T-helper 17 cell (primary cell): ENCODE results near the gene FRA10AC1. TPM values are rescaled to one million over a fixed set of nuclear protein-coding genes. Genes with fewer than 3 reads are reported as not detected.

Source experiments
- ATAC-seq: fragments of 150-1000 bp; cut with Tn5 transposase; 2 replicates; pipeline ENCODE4 v1.10.0; 2021; ENCODE audit warnings: mild to moderate bottlenecking, moderate library complexity
- DNase-seq, 3 donors: peaks; one replicate each; pipeline versions ENCODE4 v3.0.0 to v3.0.0-alpha.2; 2020 to 2021
- H3K9me3 ChIP-seq: one replicate; pipeline ENCODE4 v1.7.0; 2013; ENCODE audit warnings: low read length, mild to moderate bottlenecking; ENCODE audit not compliant: control insufficient read depth, poor library complexity, severe bottlenecking
- H3K27ac Mint-ChIP-seq: one replicate; pipeline ENCODE4 v1.8.0; 2022; ENCODE audit warnings: mild to moderate bottlenecking, moderate library complexity, mixed read lengths
- H3K27me3 Mint-ChIP-seq: one replicate; pipeline ENCODE4 v1.8.0; 2022; ENCODE audit warnings: mixed read lengths
- H3K36me3 Mint-ChIP-seq: one replicate; pipeline ENCODE4 v1.8.0; 2022; ENCODE audit warnings: low read depth, mixed read lengths
- H3K4me1 Mint-ChIP-seq: one replicate; pipeline ENCODE4 v1.8.0; 2022; ENCODE audit warnings: mild to moderate bottlenecking, mixed read lengths
- H3K4me3 Mint-ChIP-seq: one replicate; pipeline ENCODE4 v1.8.0; 2022; ENCODE audit warnings: mild to moderate bottlenecking, moderate library complexity, mixed read lengths
- total RNA-seq, 4 donors: library from RNA in 2 of 4; stranded (reverse) in 2 of 4; gene quantifications; one replicate each; pipeline ENCODE4 v1.2.3 and lab custom pipeline; 2022 to 2026

The FRA10AC1 gene
- total RNA-seq = 10 to 100 TPM; 13.9 to 17.5 TPM
- total RNA-seq (lab: John Stamatoyannopoulos, UW) = 16.0 to 16.7 reads per million in 2 donors

- Mint-ChIP-seq H3K27ac (no peak within 1 kb of the TSS), H3K27me3 (no peaks in the 10 kb centered on the region), H3K36me3 (no peaks in the 10 kb centered on the region), H3K4me3 (no peak within 1 kb of the TSS), H3K4me1 (peaks cover 7% of the 10 kb centered on the region)
- DNase-seq (peak; percentile 70 to 86 (median 76)), ATAC-seq (peak; percentile 91)
- H3K9me3 ChIP-seq = no peaks in the 10 kb centered on the region
Observed at GRCh38 chr10:93702210-93703001, at the start of gene FRA10AC1. Gene FRA10AC1 (minus strand): TSS chr10:93702592. CDS start chr10:93700106, 2,486 bp downstream.

DNA sequence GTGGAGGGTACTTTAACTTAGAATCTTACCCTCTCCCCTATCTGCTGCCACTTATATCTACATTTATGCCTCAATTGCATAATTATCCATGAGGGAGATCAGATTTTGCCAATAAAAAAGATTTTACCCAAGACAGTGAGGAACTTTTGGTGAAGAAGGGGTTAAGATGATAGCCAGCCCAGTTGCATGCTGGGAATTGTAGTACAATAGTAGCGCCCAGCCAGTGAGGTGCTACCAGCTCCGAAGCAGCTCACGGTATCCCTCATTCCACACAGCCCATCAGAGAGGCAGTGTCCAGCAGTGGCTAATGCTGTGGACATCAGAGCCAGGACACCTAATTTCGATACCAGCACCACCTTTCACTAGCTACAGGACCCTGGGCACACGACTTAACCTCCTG is 49.4 kb upstream of the FRA10AC1 start:
- no peaks in the 10 kb centered on the region for H3K9me3 ChIP-seq
- Mint-ChIP-seq H3K4me3 (peak overlapping the region; percentile 39), H3K27me3 (peaks cover 35% of the 10 kb centered on the region), H3K36me3 (peaks cover 3% of the 10 kb centered on the region), H3K27ac (no peak overlapping the region), H3K4me1 (no peaks in the 10 kb centered on the region)
- no peak for DNase-seq
- ATAC-seq = peak; percentile 60

DNA sequence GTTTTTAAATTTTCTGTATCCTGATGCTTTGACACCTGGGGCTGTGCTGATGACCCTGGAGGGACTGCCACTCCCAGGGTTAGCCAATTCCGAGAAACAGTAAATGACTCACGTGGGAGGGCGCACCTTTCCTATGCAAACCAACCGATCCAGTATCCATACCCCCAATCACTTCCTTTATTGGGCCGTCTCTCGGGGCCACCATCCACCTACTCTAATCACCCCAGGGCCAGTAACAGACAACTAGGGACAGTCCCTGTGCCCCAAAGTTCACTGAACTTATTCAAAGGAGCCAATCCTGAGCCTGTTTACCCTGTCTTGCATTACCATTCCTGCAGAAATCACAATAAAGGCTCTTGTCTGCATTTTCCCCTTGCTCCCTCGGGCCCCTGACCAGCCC is 48.7 kb upstream of the FRA10AC1 start:
- H3K4me3 Mint-ChIP-seq = no peak overlapping the region
- no peak for ATAC-seq

DNA sequence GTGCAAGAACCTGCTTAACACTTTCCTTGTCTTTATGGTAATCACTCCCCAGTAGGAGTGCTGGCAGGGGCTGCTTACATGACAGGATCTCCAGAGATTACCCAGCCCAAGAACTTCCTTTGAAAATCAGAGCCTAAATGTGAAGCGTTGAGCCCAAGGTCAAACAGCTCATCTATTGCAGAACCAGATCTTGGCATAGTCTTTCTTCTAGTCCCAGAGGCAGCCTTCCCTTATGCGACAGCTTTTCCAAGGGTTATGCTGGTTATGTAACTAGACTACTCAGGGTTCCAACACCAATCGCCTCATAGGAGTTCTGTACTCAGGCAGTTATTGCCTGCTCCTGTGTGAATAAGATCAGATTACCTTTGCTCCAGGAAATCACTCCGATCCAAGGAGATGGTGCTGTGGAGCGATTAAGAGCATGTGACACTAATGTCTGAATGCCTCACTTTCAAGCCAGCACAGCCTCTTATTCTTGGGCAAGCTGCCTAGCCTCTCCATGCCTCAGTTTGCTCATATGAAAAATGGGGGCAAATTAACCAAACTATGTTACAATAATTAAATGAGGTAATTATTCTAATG is 46.9 kb upstream of the FRA10AC1 start:
- no peak for DNase-seq
- ATAC-seq = no peak
- Mint-ChIP-seq H3K27me3 (peaks cover 26% of the 10 kb centered on the region), H3K27ac (no peak overlapping the region), H3K4me1 (no peaks in the 10 kb centered on the region), H3K4me3 (no peak overlapping the region), H3K36me3 (no peaks in the 10 kb centered on the region)
- H3K9me3 ChIP-seq = no peaks in the 10 kb centered on the region

More for the DNA sequence above, 48.7 kb upstream of the FRA10AC1 start:
- Mint-ChIP-seq H3K4me1 (no peaks in the 10 kb centered on the region), H3K27ac (no peak overlapping the region), H3K36me3 (peaks cover under 1% of the 10 kb centered on the region), H3K27me3 (peaks cover 28% of the 10 kb centered on the region)
- no peaks in the 10 kb centered on the region for H3K9me3 ChIP-seq
- no peak for DNase-seq

DNA sequence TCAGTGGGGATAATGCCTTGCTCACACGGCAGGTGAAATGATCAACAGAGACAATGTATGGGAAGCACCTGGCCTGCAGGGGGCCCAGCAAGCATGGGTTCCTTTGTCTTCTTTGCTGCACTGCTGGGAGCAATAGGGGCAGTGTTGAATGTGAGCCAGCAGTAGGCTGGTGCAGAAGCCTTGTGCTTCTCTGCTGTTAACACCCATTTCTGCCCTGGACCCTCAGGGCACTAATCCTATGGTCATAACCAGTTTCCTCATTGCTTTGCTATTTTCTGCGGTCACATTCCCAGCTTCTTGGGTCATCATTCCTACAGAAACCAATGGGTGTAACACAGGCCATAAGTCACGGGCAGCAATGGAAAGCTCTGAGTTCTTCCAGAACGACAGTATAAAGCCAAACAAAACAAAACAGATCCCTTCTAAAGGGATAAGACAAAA is 44.5 kb upstream of the FRA10AC1 start:
- Mint-ChIP-seq H3K36me3 (no peaks in the 10 kb centered on the region), H3K27me3 (peaks cover 25% of the 10 kb centered on the region), H3K27ac (no peak overlapping the region), H3K4me1 (no peaks in the 10 kb centered on the region), H3K4me3 (no peak overlapping the region)
- DNase-seq (no peak), ATAC-seq (peak; percentile 55)
- no peaks in the 10 kb centered on the region for H3K9me3 ChIP-seq

DNA sequence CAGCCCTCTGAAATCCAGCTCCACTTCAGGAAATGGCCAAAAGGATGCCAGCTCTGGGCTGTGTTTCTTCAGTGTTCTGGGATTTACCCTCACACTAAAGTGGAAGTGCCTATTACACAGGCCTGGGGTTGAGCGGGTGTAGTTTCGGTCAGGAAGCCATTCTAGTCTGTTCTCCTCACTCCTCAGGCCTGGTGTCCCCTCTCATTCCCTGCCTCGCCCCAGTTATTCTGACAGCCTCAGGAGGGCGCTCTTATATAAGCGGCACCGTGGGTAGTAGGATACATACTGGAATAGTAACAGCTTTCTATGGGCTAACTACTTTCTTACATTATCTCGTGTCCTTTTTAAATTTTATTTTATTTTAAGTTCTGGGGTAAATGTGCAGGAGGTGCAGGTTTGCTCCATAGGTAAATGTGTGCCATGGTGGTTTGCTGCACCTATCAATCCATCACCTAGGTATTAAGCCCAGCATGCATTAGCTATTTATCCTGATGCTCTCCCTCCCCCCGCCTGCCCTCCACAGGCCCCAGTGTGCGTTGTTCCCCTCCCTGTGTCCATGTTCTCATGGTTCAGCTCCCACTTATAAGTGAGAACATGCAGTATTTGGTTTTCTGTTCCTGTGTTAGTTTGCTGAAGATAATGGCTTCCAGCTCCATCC is 43.1 kb upstream of the FRA10AC1 start:
- Mint-ChIP-seq H3K4me1 (no peaks in the 10 kb centered on the region), H3K27me3 (peaks cover 18% of the 10 kb centered on the region), H3K27ac (no peak overlapping the region), H3K36me3 (no peaks in the 10 kb centered on the region), H3K4me3 (no peak overlapping the region)
- ATAC-seq = no peak
- no peaks in the 10 kb centered on the region for H3K9me3 ChIP-seq
- DNase-seq = no peak

GRCh38 chr10:93742633-93743349 is 40.4 kb upstream of the FRA10AC1 start:
- Mint-ChIP-seq H3K27me3 (peaks cover 14% of the 10 kb centered on the region), H3K36me3 (no peaks in the 10 kb centered on the region), H3K4me1 (no peaks in the 10 kb centered on the region), H3K4me3 (no peak overlapping the region), H3K27ac (no peak overlapping the region)
- no peaks in the 10 kb centered on the region for H3K9me3 ChIP-seq
- DNase-seq = no peak
- ATAC-seq = peak; percentile 50

DNA sequence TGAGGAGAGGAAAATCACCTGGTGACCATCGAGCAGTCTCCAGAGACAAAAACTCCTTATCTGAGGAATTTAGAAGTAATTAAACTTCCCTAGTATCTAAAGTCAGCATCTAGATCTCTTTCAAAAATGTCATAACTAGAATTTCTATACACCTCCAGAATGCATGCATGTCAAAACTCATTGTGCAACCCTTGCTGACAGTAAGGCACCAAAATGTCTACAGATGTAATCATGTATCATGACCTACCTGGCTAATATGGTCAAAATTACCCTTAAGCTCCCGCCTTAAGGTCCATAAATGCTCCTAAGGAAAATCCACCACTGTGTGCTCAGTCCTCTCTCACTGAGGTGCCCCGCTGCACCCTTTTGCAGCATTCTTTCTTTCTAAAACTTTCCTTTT is 39.0 kb upstream of the FRA10AC1 start:
- Mint-ChIP-seq H3K4me1 (no peaks in the 10 kb centered on the region), H3K27me3 (peaks cover 14% of the 10 kb centered on the region), H3K27ac (no peak overlapping the region), H3K36me3 (no peaks in the 10 kb centered on the region), H3K4me3 (no peak overlapping the region)
- ATAC-seq (no peak), DNase-seq (no peak)
- no peaks in the 10 kb centered on the region for H3K9me3 ChIP-seq

GRCh38 chr10:93726024-93726423 is 23.6 kb upstream of the FRA10AC1 start:
- DNase-seq = no peak
- Mint-ChIP-seq H3K27me3 (peaks cover 73% of the 10 kb centered on the region), H3K36me3 (no peaks in the 10 kb centered on the region), H3K4me1 (peaks cover 2% of the 10 kb centered on the region), H3K4me3 (no peak overlapping the region), H3K27ac (peak overlapping the region; percentile 11)
- ATAC-seq = no peak
- H3K9me3 ChIP-seq = no peaks in the 10 kb centered on the region

DNA sequence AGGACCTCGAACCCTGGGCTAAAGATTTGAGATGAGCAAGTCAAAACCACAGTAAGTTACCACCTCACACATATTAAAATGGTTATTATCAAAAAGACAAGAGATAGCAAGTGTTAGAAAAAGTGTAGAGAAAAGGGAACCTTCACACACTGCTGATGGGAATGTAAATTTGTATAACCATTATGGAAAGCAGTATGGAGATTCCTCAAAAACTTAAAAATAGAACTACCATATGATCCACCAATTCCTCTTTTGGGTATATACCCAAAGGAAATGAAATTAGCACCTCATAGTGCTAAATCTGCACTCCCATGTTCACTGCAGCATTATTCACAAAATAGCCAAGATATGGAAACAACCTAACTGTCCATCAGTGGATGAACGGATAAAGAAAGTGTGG is 20.8 kb upstream of the FRA10AC1 start:
- no peak overlapping the region for H3K27ac Mint-ChIP-seq
- no peaks in the 10 kb centered on the region for H3K36me3 Mint-ChIP-seq
- H3K9me3 ChIP-seq = no peaks in the 10 kb centered on the region
- H3K4me1 Mint-ChIP-seq = peaks cover 9% of the 10 kb centered on the region
- no peak for DNase-seq
- no peak overlapping the region for H3K4me3 Mint-ChIP-seq
- ATAC-seq = no peak
- H3K27me3 Mint-ChIP-seq = peaks cover 74% of the 10 kb centered on the region

GRCh38 chr10:93722550-93722949 is 20.2 kb upstream of the FRA10AC1 start:
- Mint-ChIP-seq H3K27me3 (peaks cover 73% of the 10 kb centered on the region), H3K4me1 (peaks cover 9% of the 10 kb centered on the region), H3K36me3 (no peaks in the 10 kb centered on the region), H3K4me3 (no peak overlapping the region), H3K27ac (no peak overlapping the region)
- no peak for ATAC-seq
- DNase-seq = no peak
- H3K9me3 ChIP-seq = no peaks in the 10 kb centered on the region

- peaks cover 9% of the 10 kb centered on the region for H3K4me1 Mint-ChIP-seq
- H3K9me3 ChIP-seq = no peaks in the 10 kb centered on the region
- no peak overlapping the region for H3K27ac Mint-ChIP-seq
- DNase-seq = no peak
- peaks cover 72% of the 10 kb centered on the region for H3K27me3 Mint-ChIP-seq
- H3K36me3 Mint-ChIP-seq = no peaks in the 10 kb centered on the region
- no peak overlapping the region for H3K4me3 Mint-ChIP-seq
- ATAC-seq = no peak
Observed at GRCh38 chr10:93719901-93720300, 17.5 kb upstream of the FRA10AC1 start.
